Adipose tissue (tissue), 3 donors: ENCODE results near the gene NUDC. TPM values are rescaled to one million over a fixed set of nuclear protein-coding genes. Genes with fewer than 3 reads are reported as not detected.
"Not testable (repeated sequence)": the region's sequence is repeated elsewhere in the genome, so short reads cannot be mapped to it uniquely, and the experiment has no call there.

Experiments
- H3K27ac ChIP-seq: one replicate; pipeline ENCODE4 v1.5.1; 2013; ENCODE audit warnings: low read depth, low read length
- WGBS, 3 donors: extraction: QIAGEN DNeasy Blood & Tissue Kit; methylation state at CpG; one replicate each; pipeline ENCODE4 v1.1.7; 2013; 5-methylcytosine and 5-hydroxymethylcytosine counted together
- polyA plus RNA-seq, 3 donors: library from polyadenylated mRNA; stranded (reverse); fragments of 200-250 nt; gene quantifications; one replicate each; pipeline ENCODE4 v1.2.3, GENCODE V29; 2013
- donor health status: healthy with polysubstance abuse.
- donor health status: Bipolar disorder and iron deficiency.
- donor health status: healthy.

The NUDC gene
- polyA plus RNA-seq, 3 donors = 36.1 to 49.8 (median 45.1) TPM

DNA sequence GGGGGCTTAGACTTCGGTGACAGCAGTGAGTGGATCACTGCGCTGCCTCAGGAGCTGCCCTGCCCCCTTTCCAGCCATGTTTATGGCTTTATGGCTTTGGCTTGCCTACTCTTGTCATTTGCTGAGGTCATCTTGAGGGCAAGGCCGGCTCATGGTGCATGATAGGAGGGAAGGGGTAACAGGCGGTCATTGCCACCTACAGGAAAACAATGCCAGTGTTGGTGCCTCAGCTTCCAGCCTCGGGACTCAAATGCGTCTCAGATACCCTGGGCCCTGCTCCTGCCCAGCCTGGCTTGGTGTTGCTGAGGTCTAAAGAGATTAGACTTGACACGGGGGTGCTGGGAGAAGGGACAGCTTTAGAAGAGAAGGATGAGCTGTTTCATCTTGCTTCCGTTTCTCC is 24.2 kb downstream of the NUDC start:
- 50 to 91% (median 76%) methylated on average over 8 of the region's 8 CpGs for WGBS, 3 donors
- no peak overlapping the region for H3K27ac ChIP-seq

DNA sequence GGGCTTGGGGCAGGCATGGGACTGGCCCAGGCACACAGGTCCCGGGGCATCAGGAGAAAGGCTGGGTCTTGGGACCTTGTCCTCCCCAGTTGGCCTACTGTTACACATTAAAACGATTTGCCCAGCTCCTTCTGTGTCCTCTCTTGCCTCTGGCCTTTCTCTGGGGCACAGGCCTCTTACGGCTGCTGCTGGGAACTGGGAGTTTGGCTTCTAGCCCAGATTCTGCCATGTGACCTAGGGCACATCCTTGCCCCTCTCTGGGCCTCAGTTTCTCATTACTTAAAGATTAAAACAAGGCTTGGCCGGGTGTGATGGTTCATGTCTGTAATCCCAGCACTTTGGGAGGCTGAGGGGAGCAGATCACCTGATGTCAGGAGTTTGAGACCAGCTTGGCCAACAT is 24.7 kb downstream of the NUDC start:
- WGBS, 3 donors = 36 to 82% (median 76%) methylated on average over 4 of the region's 4 CpGs
- no peak overlapping the region for H3K27ac ChIP-seq

DNA sequence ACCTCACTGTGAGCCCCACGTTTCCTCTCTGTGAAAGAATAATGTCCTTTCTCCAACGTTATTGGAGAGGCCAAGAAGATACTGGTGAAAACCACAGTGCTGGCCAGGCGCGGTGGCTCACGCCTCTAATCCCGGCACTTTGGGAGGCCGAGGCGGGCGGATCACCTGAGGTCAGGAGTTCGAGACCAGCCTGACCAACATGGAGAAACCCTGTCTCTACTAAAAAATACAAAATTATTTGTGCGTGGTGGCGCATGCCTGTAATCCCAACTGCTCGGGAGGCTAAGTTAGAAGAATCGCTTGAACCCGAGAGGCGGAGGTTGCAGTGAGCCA is 27.1 kb downstream of the NUDC start:
- WGBS, 3 donors = 91 to 92% (median 91%) methylated on average over 16 of the region's 16 CpGs
- H3K27ac ChIP-seq = not testable (repeated sequence)

GRCh38 chr1:26949266-26949925 is 27.9 kb downstream of the NUDC start:
- H3K27ac ChIP-seq = no peak overlapping the region
- 73 to 77% (median 73%) methylated on average over 1 of the region's 1 CpG for WGBS, 3 donors

- 69 to 85% (median 75%) methylated on average over 3 of the region's 3 CpGs for WGBS, 3 donors
Measured at GRCh38 chr1:26949926-26950319, 28.4 kb downstream of the NUDC start.

DNA sequence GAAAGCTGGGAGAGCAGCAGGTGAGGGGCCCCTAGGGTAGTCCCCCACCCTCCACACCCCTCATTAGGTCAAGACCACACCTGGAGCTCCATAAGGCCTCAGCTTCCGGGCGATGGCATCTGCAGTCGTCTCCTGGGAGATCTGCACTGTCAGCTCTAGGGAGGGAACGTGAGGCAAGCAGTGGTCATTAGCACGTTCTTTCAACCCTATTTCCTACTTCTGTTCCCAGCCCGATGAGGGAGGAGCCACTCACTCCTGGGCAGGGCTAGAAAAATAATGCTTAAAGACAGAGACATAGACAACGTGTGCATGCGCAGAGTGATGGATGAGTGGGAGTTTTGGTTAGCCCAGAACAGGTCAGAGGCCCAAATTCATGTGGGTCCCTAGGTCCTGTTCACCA is 29.1 kb downstream of the NUDC start:
- 54 to 73% (median 55%) methylated on average over 8 of the region's 8 CpGs for WGBS, 3 donors
- no peak overlapping the region for H3K27ac ChIP-seq

More at GRCh38 chr1:26949926-26950319, 28.4 kb downstream of the NUDC start:
- H3K27ac ChIP-seq = no peak overlapping the region

- H3K27ac ChIP-seq = no peak overlapping the region
- 93 to 96% (median 94%) methylated on average over 14 of the region's 14 CpGs for WGBS, 3 donors
Measured at GRCh38 chr1:26951216-26951615, 29.7 kb downstream of the NUDC start.

- H3K27ac ChIP-seq = no peak overlapping the region
- 88 to 91% (median 90%) methylated on average over 24 of the region's 24 CpGs for WGBS, 3 donors
Measured at GRCh38 chr1:26951821-26952497, 30.4 kb downstream of the NUDC start.

DNA sequence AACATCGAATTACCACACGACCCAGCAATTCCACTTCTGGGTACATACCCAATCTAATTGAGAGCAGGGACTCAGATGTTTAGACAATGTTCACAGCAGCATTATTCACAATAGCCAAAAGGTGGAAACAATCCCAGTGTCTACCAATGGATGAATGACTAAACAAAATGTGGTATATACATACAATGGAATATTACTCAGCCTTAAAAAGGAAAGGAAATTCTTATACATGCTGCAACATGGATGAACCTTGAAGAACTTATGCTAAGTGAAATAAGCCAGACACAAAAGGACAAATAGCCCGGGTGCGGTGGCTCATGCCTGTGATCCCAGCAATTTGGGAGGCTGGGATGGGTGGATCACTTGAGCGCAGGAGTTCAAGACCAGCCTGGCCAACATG is 31.8 kb downstream of the NUDC start:
- WGBS, 3 donors = 95 to 97% (median 96%) methylated on average over 5 of the region's 5 CpGs
- no peak overlapping the region for H3K27ac ChIP-seq

GRCh38 chr1:26956321-26956720 is 34.8 kb downstream of the NUDC start:
- WGBS, 3 donors = 76 to 90% (median 86%) methylated on average over 3 of the region's 3 CpGs
- H3K27ac ChIP-seq = no peak overlapping the region

DNA sequence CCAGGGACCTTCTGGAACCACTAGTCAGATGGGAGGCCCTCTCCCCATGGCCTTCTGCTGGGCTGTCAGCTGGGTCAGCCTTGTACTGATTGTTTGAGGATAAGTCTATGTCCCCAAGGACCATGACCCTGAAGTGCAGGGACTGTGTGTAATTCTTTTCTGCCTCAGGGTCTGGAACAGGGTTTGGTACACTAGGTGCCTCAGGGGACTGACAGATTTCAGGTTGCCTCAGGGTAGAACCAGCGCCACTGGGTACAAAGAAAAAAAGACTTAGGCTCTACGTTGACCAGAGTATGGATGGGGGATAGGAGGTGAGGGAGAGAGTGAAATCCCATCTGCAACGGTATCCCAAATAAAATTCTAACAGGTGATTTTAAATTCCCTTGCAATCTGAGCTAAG is 35.8 kb downstream of the NUDC start:
- WGBS, 3 donors = 85 to 90% (median 87%) methylated on average over 3 of the region's 3 CpGs
- no peak overlapping the region for H3K27ac ChIP-seq

GRCh38 chr1:26959270-26959669 is 37.7 kb downstream of the NUDC start:
- WGBS, 3 donors = 6 to 25% (median 20%) methylated on average over 11 to 13 of the region's 13 CpGs
- no peak overlapping the region for H3K27ac ChIP-seq

DNA sequence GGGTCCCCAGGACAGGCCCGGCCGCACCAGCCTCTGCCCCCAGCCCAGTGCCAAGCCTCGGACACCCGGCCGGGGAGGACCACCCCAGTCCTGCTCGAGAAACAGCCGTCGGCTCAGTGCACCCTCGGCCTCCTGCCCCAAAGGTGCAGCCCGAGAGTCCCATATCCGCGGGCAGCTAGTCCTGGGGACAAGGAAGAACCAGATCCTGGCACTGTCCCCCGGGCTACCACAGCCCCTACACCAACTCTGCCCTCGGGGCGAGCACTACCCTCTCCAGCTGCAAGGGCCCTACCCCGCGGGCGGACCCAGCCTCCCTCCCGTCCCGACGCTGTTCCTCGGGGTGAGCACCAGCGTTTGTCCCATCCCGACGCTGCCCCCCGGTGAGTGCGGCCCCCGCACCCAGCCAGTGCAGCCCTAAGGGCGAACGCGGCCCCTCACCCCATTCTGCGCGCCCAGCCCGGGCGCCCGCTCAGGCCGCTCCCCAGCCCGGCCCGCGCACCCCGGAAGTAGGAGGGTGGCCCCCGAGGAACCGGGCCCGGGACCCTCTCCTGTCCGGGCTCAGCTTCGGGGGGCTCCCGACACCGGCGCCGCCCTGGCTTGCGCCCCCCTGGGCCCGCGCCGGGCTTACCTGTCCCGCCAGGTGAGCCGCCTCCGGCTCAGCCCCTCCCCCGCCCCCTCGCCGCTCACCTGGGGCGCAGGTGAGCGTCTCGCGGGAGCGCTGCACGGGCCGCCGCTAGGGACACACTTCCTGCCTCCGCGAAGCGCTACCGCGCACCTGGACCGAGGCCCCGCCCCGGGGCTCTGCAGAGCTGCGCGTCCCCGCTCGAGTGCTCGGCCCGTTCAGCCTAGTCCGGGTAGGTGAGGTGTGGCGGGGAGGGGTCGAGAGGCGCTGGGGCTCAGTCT is 38.4 kb downstream of the NUDC start, which contains the start of gene KDF1:
TSS of gene KDF1 (minus strand) at position 747 of the 903 bp plus-strand sequence. CDS start 8,088 bp downstream, outside the sequence.
- WGBS, 3 donors = 1 to 2% (median 2%) methylated on average over 68 to 86 of the region's 86 CpGs
- no peak within 1 kb of the TSS for H3K27ac ChIP-seq

GRCh38 chr1:26960625-26960966 is 39.1 kb downstream of the NUDC start:
- no peak overlapping the region for H3K27ac ChIP-seq
- 13 to 36% (median 26%) methylated on average over 3 of the region's 3 CpGs for WGBS, 3 donors

DNA sequence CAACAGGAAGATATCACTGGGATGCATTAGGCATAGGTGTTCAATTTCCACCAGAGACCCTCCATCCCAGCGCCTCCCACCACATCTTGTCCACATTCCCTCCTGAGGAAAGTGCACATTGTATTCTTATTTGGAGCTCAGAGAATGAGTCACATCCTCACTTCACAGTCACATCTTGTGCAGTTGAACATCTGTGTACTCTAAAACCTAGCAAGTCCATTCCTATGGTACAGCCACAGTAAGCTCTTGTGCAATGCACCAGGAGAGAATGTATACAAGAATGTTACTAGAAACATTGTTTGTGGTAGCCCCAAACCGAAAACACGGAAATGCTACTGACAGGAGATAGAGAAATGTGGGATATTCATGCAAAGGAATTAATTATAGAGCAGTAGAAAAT is 40.3 kb downstream of the NUDC start:
- 48 to 82% (median 58%) methylated on average over 3 of the region's 3 CpGs for WGBS, 3 donors

DNA sequence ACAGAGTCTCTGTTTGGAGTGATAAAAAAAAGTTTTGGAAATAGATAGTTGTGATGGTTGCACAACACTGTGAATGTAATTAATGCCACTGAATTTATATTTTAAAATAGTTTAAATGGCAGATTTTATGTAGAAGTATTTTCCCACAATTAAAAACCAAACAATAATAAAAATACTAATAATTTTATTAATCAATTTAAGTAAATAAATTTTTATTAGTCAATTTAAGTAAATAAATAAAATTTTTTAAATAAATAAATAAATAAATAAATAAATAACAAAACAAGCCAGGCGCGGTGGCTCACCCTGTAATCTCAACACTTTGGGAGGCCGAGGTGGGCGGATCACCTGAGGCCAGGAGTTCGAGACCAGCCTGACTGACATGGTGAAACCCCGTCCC is 43.7 kb downstream of the NUDC start:
- WGBS, 3 donors = 88 to 94% (median 89%) methylated on average over 6 of the region's 6 CpGs
- no peak overlapping the region for H3K27ac ChIP-seq

More for the DNA sequence above, 40.3 kb downstream of the NUDC start:
- no peak overlapping the region for H3K27ac ChIP-seq

GRCh38 chr1:26965628-26966027 is 44.1 kb downstream of the NUDC start:
- no peak overlapping the region for H3K27ac ChIP-seq
- 86 to 94% (median 87%) methylated on average over 9 of the region's 9 CpGs for WGBS, 3 donors

DNA sequence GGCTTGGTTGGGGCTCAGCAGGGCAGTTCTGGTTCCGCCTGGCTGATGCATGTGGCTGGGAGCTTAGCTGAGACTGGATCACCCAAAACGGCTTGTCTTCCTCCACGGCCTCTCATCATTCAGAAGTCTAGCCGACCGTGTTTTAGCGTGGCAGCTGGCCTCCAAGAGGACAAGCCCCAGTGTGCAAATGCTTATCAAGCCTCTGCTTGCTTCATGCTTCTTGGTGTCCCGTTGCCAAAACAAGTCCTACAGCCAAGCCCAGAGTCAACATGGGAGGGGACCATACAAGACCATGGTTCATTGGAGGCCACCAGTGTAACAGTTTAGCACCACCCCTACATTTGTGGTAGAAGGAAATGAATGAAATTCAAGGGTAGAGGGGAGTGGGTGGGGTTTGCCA is 49.3 kb downstream of the NUDC start:
- 53 to 71% (median 67%) methylated on average over 7 of the region's 7 CpGs for whole genome bisulfite sequencing, 3 donors
- no peak overlapping the region for H3K27ac ChIP-seq

DNA sequence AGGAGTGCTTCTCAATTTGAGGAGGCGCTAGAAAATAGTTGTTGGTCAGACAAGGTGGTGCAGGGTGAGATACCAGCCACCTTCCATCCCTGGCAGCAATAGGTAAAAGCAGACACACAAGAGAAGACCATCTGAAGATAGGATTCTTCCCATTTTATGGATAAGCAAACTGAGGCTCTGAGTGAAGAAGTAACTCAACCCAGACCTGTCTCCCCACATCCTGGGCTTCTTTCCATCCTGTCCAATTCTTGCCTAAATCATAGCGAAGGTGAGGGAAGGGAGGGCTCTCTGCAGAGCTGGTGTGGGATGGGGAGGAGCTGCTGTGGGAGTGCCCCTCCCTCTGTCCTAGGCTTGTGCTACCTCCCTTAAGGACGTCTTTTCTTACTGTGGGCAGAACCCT is 50.0 kb downstream of the NUDC start:
- WGBS, 3 donors = 72 to 74% (median 74%) methylated on average over 3 of the region's 3 CpGs
- no peak overlapping the region for H3K27ac ChIP-seq
